DOHH2 (cell line): ENCODE results near the gene URGCP.

ENCODE experiments used
- CTCF ChIP-seq: fragments of 200-600 bp; sonication (generic); IDR thresholded peaks from one replicate; pipeline ENCODE4 v1.5.1; 2014; ENCODE audit warnings: antibody characterized with exemption, mild to moderate bottlenecking, low read depth, low read length; ENCODE audit not compliant: poor library complexity, severe bottlenecking
- EZH2phosphoT487 ChIP-seq: fragments of 200-600 bp; sonication (generic); IDR thresholded peaks from 2 replicates; pipeline ENCODE4 v1.6.1; 2017; ENCODE audit warnings: borderline replicate concordance, mild to moderate bottlenecking, antibody characterized with exemption, low read length, moderate library complexity, mixed read lengths

GRCh38 chr7:43902542-43903054, 3.8 kb downstream of the URGCP start:
- TF ChIP-seq CTCF (no peak), EZH2phosphoT487 (no peak)
